ENCODE measurements around the gene ATR.

GRCh38 chr3:142549986-142550385 lies 28.5 kb downstream of the ATR start:
- no peak for TF ChIP-seq CTCF (conservative IDR thresholded peaks at IDR 0.05 in 1 of 2, IDR thresholded peaks at IDR 0.05 in 1 of 2; ENCODE audit: low read depth in 1 of 2, low read length in 2 of 2)
- no peak for TF ChIP-seq EZH2 (IDR thresholded peaks at IDR 0.05; ENCODE audit: low read length, missing control alignments)
